GM21576 (cell line): ENCODE results near the gene OLIG1.

Source experiments
- ATAC-seq: cut with Tn5 transposase; IDR thresholded peaks from one replicate; pipeline ENCODE4 v1.9.1; 2021; ENCODE audit warnings: mild to moderate bottlenecking, moderate library complexity; ENCODE audit not compliant: unreplicated experiment

Gene OLIG1, protein sequence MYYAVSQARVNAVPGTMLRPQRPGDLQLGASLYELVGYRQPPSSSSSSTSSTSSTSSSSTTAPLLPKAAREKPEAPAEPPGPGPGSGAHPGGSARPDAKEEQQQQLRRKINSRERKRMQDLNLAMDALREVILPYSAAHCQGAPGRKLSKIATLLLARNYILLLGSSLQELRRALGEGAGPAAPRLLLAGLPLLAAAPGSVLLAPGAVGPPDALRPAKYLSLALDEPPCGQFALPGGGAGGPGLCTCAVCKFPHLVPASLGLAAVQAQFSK

GRCh38 chr21:33069994-33070743, at the start of gene OLIG1:
TSS of gene OLIG1 (plus strand) at chr21:33070141. CDS start at chr21:33070247, 106 bp downstream.
- ATAC-seq = peak; percentile 57

DNA sequence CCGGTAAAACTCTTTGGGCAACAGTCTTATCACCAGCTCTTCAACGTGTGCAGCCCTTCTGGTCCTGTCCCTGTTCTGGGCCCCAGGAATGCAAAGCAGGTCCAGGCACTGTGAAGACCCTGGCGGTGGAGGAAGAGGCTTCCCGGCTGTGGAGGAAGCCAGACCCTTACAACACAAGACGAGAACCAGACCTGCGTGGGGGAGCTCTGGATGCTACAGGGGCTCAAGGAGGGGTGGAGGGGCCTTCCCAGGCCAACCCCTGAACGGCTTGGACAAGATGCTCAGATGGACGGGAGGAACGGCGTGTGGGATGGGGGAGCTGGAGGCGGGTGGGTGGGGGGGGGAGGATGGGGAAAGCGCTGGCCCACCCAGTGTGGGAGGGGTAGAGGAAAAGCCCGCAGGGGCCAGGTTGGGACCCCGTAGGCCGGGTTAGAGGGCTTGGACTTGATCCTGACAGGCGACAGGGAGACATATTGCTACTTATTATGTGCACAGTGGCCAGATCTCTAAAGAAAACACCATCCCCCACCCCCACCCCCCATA, 49.3 kb upstream of the OLIG1 start:
- ATAC-seq = no peak

- ATAC-seq = no peak
Observed at GRCh38 chr21:33021150-33021549, 48.8 kb upstream of the OLIG1 start.

DNA sequence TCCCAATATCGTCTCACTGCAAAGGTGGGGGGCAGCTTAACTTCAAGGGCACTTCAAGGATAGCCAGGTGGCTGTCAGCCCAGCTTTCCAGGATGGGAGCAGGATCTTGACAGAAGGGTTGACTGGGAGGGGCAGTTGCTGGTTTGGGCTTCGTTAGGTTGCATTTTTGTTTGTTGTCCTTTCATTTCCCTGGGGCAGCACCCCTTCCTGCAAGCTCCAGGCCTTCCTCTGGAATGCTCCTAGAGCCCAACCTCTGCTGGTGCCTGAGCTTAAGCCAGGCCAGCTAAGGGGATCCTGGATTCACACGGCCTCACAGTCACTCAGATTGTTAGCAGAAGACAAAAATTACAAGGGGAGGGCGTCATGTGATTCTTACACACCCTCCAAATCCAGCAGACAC, 48.3 kb upstream of the OLIG1 start:
- no peak for ATAC-seq

- ATAC-seq = no peak
Observed at GRCh38 chr21:33022489-33022827, 47.5 kb upstream of the OLIG1 start.

DNA sequence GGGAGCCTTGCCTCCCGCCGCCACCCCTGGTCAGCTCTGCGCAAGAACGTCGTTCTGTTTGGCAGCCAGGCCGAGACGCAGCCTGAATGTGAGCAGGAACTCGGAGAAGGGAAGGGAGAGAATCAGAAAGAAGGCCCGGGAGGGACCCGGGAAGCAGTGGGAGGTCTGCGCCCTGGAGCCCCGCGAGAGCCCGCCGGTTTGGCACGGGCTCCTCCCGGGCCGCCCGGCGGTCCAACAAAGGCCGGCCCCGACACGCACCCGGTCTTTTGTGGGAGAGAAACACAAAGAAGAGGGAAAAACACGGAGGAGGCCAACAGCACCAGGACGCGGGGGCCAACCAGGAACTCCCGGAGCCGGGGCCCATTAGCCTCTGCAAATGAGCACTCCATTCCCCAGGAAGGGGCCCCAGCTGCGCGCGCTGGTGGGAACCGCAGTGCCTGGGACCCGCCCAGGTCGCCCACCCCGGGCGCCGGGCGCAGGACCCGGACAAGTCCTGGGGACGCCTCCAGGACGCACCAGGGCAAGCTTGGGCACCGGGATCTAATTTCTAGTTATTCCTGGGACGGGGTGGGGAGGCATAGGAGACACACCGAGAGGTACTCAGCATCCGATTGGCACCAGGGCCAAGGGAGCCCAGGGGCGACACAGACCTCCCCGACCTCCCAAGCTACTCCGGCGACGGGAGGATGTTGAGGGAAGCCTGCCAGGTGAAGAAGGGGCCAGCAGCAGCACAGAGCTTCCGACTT, 46.9 kb upstream of the OLIG1 start:
- ATAC-seq = no peak

GRCh38 chr21:33023574-33024200, 46.3 kb upstream of the OLIG1 start:
- ATAC-seq = no peak

DNA sequence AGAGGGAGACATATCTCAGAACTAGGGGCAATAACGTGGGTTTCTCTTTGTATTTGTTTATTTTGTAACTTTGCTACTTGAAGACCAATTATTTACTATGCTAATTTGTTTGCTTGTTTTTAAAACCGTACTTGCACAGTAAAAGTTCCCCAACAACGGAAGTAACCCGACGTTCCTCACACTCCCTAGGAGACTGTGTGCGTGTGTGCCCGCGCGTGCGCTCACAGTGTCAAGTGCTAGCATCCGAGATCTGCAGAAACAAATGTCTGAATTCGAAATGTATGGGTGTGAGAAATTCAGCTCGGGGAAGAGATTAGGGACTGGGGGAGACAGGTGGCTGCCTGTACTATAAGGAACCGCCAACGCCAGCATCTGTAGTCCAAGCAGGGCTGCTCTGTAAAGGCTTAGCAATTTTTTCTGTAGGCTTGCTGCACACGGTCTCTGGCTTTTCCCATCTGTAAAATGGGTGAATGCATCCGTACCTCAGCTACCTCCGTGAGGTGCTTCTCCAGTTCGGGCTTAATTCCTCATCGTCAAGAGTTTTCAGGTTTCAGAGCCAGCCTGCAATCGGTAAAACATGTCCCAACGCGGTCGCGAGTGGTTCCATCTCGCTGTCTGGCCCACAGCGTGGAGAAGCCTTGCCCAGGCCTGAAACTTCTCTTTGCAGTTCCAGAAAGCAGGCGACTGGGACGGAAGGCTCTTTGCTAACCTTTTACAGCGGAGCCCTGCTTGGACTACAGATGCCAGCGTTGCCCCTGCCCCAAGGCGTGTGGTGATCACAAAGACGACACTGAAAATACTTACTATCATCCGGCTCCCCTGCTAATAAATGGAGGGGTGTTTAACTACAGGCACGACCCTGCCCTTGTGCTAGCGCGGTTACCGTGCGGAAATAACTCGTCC, 45.5 kb upstream of the OLIG1 start:
- no peak for ATAC-seq

GRCh38 chr21:33025106-33025488, 44.8 kb upstream of the OLIG1 start:
- no peak for ATAC-seq

- no peak for ATAC-seq
Observed at GRCh38 chr21:33025489-33026442, 44.2 kb upstream of the OLIG1 start, which contains the start of gene OLIG2. TSS of gene OLIG2 (plus strand) at chr21:33025935. CDS start at chr21:33026863, 928 bp downstream.

GRCh38 chr21:33026443-33026858, 43.5 kb upstream of the OLIG1 start:
- no peak for ATAC-seq

DNA sequence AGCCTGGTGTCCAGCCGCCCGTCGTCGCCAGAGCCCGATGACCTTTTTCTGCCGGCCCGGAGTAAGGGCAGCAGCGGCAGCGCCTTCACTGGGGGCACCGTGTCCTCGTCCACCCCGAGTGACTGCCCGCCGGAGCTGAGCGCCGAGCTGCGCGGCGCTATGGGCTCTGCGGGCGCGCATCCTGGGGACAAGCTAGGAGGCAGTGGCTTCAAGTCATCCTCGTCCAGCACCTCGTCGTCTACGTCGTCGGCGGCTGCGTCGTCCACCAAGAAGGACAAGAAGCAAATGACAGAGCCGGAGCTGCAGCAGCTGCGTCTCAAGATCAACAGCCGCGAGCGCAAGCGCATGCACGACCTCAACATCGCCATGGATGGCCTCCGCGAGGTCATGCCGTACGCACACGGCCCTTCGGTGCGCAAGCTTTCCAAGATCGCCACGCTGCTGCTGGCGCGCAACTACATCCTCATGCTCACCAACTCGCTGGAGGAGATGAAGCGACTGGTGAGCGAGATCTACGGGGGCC, 43.0 kb upstream of the OLIG1 start:
- no peak for ATAC-seq

- no peak for ATAC-seq
Observed at GRCh38 chr21:33027401-33028286, 42.3 kb upstream of the OLIG1 start.

DNA sequence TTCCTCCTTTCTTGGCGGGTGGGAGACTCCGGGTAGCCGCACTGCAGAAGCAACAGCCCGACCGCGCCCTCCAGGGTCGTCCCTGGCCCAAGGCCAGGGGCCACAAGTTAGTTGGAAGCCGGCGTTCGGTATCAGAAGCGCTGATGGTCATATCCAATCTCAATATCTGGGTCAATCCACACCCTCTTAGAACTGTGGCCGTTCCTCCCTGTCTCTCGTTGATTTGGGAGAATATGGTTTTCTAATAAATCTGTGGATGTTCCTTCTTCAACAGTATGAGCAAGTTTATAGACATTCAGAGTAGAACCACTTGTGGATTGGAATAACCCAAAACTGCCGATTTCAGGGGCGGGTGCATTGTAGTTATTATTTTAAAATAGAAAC, 41.7 kb upstream of the OLIG1 start:
- ATAC-seq = no peak

GRCh38 chr21:33028773-33029384, 41.1 kb upstream of the OLIG1 start:
- no peak for ATAC-seq

- no peak for ATAC-seq
Observed at GRCh38 chr21:33029385-33029921, 40.5 kb upstream of the OLIG1 start.

DNA sequence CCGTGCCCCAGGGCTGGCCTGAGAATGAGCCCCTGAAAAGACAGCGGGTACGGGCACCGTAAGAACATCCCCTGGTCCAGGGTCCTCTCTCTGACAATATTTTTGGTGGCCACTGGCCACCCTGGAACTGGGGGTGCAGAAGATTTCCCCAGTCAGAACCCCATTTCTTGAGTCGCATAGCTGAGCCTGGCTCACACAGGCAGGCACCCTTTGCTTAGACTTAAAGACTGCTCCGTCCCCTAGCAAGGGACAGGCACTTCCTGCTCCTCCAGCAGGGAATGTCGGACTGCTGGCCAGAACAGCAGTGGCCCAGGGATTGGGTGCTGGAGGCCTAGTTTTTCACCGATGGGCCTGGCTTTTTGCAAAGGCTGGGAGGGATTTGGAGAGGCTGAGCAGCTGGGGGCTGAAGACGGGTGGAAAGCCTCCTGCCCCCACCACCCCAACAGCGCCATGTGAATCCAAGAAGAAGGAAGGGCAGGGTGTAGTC, 39.9 kb upstream of the OLIG1 start:
- ATAC-seq = no peak
